ENCODE measurements around the gene MIOX.
A peak's percentile ranks its signal among the peaks of the same experiment; 100 is the strongest.

The MIOX gene

DNA sequence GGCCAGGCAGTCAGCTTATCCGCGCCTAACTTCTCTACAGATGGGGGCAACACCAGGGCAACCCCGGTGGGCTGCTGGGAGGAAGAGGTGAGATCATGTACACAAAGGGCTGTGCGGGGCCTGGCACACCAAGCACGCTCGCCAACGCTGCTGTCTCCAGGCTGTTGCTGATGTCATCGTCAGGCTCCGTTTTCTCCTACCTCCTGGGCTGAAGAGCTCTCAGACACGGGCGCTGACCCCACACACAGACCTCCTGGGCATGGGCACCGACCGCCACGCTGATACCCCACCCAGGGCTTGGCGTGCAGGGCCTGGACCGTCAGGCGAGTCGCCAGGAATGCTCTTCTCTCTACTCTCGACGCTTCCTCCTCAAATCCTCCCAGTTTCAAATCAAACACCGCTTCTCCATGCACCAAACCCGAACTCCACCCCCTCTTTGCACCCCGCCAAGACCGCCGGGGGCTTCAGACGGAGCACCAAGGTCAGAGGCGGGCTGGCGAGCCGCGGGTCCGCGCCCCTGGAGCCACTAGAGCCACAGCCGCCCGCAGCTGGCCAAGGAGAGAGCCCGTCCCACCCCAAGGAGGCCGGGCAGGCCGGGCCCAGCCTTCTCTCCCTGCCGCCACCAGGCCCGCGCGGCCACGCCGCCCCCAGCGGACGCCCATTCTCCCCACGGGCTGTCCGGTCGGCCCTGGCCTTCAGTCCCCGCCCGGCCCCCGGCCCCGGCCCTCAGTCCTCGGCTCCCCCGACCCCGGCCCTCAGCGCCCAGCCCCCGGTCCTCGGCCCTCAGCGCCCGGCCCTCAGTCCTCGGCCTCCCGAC lies 12.6 kb upstream of the MIOX start:
- no peak for DNase-seq (ENCODE audit: low read depth)

DNA sequence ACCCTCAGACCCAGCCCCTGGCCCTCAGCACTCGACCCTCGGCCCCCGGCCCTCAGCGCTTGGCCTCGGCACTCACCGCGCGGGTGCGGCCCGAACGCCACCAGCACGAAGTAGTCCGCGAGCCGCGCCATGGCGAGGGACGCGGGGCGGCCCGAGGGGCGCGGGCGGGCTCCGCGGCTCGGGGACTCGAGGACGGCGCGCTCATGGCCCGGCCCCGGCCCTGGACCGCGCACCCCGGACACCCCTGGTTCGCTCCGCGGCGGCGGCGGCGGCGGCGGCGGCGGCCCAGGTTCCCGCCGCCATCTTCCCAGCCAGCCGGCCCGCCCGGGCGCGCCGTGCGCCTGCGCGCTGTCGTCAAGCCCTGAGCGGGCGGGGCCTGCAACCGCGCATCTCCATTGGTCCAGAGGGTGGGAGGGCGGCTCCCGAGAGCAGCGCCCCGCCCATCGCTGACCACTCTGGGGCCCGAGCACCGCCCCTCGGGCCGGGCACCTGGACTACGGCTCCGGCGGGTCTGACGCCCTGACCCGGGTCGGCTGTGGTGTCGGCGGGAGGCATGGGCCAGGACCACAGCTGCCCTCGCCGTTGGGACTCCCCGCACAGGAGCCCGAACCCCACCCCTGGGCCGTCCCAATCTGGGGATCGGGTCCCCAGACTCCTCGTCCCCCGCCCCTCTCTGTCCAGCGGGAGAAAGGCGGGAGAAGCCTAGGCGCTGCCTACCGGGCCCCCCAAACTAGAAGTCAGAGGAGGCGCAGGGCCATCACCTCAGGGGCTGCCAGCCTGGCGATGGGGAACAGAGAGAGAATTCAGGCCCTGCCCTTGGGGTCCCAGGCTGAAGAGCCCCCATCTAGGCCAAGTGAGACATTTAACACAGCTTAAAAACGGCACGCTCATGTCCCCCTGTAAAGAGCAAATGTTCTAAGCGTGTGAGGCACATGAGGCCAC lies 11.7 kb upstream of the MIOX start, which contains the start of gene SBF1:
Gene SBF1 (minus strand): TSS at position 326 of the 942 bp plus-strand sequence. CDS start 195 bp downstream, at position 131.
- DNase-seq (ENCODE audit: low read depth) = peak; percentile 83

DNA sequence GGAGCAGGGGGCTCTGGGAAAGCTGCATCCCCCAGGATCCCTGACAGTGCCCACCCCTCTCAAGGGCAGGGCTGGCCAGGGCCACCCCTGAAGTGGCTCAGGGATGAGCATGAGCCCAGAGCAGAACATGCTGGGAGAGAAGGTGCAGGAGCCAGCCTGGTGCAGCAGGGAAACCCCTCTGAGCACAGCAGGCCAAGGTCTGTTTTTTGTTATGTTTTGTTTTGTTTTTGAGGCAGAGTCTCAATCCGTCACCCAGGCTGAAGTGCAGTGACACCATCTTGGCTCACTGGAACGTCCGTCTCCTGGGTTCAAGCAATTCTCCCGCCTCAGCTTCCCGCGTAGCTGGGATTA lies 11.0 kb upstream of the MIOX start:
- DNase-seq (ENCODE audit: low read depth) = no peak

DNA sequence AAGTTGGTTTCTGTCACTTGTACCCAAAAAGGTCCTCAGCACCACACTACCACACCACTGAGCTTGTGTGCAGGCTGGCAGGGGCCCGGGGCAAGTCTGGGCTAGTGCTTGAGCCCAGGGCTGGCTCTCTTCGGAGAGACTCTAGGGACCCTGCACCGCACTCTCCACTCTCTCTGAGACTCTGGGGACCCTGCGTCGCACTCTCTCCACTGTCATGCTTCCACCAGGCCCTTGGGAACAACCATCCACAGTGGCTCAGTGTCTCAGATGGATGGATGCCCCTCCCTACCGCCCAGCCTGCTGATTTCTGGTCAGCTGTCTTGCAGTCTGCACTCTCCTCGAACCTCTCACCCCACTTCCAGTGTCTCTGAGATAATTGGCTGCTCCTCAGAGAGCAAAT lies 9.8 kb upstream of the MIOX start:
- no peak for DNase-seq (ENCODE audit: low read depth)

DNA sequence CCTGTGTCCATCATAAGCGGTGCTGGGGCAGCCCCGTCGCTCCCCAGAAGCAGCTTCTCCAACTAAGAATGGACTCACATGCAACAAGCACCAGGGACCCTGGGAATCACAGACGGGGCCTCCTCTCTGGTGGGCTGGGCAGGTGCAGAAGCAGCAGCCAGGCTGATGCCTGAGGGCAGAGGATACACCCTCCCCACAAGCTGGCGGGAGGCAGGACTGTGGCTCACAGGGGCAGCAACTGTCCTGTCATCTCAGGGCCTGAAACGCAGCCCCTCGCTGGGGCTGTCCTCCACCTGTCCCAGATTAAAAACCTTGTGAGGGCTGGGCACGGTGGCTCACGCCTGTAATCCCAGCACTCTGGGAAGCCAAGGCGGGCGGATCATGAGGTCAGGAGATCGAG lies 8.7 kb upstream of the MIOX start:
- DNase-seq (ENCODE audit: low read depth) = no peak

DNA sequence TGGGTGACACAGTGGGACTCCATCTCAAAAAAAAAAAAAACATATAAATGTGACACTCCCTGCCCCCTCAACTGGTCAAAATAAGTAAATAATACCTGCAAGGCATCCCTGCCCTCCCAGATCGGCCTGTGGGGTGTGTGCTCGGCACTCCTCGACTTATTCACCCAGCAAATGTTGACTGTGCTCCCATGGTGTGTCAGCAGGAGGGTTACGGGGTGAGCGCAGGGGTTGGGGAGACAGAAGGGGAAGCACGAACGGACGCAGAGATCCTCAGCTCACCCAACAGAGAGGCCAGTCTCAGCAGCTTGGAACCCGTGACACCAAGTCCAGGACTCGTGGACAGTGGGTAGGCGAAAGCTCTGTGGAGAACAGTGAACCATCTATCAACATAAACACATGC lies 6.9 kb upstream of the MIOX start:
- no peak for DNase-seq (ENCODE audit: low read depth)

DNA sequence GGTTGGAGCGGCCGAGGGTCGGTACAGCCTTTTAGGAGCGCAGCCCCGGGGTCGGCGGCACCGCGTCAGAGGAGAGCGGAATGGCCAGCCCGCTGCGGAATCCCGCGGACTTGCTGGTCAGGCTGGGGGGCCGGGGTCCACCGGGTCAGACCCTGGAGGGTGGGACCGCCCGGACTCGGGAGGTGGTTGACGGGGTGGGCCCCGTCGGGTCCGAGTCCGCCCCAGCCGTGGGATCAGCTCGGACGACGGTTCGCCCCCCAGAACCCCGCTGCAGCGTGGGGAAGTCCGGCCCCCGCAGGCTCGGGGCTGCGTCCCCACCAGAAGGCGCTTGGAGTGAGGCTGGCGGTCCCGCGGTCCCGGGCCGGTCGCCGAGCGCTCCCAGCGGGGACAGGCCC lies 5.6 kb upstream of the MIOX start:
- DNase-seq (ENCODE audit: low read depth) = no peak

DNA sequence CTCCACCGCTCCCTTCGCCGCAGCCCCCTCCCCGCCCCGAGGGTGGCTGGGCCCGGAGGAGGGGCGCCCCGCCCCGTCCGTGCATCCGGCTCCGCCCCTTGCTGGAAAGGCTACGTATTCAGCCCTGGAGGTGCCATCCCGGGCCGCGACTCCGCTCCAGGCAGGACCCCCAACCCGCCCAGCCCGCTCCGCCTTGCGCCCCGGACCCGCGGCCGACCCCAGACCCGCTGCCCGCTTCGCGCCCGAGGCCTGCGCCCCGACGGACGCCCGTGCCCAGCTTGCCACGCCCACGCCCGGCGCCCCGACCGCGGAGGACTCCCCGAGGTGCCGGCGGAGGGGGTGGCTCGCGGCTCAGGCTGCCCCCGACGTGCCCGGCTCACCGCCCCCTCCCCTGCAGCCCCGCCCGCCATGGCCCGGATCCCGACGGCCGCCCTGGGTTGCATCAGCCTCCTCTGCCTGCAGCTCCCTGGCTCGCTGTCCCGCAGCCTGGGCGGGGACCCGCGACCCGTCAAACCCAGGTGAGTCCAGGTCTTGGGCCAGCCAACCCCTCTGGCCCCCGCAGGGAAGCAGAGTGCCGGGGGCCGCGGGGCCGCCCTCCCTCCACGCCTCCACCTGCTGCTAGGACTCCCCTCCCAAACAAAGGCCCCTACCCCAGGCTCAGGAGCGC lies 5.1 kb upstream of the MIOX start, which contains the start of gene ADM2:
Gene ADM2 (plus strand): TSS at position 104 of the 667 bp plus-strand sequence. CDS start 305 bp downstream, at position 409.
- DNase-seq (ENCODE audit: low read depth) = peak; percentile 59

DNA sequence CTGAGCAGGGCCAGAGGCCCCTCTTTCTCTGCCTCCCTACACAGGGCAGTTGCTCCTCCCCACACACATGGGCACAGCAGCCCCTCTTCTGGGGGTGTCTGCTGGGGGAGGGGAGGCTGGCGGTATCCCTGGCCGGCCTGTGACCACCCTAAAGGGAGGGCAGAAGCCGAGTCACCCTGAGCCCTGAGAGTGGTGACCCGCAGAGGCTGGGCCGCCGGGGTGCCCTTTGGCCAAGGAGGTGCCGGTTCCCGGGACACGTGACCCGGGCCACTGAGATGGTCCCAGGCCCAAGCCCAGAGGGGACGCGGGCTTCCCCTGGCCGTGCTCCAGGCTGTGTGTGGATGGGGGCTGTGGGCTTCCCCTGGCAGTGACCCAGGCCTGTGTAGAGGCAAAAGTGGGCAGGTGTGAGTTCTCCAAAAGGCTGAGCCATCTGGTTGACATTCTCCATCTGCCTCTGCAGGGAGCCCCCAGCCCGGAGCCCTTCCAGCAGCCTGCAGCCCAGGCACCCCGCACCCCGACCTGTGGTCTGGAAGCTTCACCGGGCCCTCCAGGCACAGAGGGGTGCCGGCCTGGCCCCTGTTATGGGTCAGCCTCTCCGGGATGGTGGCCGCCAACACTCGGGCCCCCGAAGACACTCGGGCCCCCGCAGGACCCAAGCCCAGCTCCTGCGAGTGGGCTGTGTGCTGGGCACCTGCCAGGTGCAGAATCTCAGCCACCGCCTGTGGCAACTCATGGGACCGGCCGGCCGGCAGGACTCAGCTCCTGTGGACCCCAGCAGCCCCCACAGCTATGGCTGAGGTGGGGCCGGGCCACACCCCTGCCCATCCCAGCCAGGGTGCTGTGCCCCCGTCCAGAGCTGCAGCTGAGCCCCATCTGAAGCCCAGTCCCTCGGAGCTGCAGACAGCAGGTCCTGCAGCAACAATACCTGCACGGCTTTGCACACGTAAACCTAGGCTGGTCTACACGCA lies 4.3 kb upstream of the MIOX start:
- DNase-seq (ENCODE audit: low read depth) = no peak

DNA sequence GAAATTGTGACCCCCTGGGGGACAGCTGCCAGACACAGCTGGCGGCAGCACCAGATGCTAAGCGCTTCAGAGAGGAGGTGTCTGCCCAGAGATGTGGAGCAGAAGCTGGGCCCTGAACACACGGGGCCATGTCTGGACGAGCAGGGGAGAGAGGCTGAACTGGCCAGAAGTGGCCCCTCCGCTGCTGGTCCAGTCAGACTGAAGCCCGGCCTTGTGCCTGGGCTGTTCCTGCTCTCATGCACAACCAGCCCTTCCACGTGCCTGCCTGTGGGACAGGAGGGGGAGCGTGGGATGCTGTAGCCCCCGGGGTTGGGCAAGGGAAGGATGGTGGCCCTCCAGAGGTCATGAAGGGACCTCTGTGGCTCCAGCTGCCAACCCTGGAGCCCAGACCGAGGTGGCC lies 3.6 kb upstream of the MIOX start:
- no peak for DNase-seq (ENCODE audit: low read depth)

DNA sequence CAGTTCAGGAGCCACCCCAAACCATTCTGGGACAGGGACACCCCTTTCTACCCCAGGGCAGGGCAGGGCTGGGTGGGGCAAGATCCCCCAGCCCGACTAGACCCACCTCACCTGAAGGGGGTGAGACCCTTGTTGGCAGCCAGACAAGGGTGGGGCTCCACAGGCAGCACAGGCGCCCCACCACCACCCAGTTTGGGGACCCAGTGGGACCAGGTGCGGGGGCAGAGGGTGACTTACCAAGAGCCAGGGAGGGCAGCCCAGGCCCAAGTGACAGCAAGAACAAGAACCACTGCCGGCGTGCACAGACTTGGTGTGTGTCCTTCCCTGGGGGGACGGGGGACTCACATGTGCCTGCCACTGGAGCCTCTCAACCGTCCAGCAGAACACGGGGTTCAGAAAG lies 3.1 kb upstream of the MIOX start:
- DNase-seq (ENCODE audit: low read depth) = no peak

DNA sequence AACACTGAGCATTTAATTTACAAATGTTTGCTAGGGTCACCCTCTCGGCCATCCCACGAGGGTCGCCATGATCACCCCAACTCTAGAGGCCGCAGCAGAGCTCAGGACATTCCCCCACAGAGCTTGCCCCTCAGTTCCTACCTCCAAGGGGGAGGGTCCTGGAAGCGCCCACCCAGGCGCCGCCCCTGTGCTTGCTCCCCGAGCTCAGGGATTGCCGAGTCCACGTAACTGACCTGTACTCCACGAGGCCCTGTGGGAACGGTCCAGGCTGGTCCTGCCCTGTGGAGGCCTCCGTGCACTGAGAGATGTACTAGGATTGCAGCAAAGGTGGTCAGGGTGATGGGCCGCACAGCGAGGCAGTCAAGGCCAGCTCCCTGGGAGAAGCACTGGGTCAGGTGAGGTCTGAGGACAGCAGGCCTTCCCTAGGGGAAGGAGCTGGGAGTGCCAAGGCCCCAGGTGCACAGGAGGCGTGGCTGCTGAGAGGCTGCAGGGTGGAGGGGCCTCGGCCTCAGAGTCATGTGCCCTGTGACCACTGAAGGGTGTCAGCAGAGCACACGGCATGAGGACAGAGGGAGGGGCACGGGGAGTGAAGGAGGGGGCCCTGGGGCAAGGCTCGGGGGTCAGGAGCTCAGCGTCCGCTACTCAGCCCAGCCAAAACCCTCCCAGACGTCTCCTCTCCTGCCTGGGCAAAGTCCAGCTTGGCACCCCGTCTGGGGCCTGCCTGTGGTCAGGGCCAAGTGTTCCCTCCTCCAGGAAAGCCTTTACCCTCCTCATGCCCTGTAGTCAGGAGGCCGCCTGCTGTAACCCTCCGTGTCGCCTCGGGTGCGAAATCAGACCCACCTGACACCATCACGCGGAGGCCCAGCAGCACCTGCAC lies 2.4 kb upstream of the MIOX start:
- DNase-seq (ENCODE audit: low read depth) = no peak

DNA sequence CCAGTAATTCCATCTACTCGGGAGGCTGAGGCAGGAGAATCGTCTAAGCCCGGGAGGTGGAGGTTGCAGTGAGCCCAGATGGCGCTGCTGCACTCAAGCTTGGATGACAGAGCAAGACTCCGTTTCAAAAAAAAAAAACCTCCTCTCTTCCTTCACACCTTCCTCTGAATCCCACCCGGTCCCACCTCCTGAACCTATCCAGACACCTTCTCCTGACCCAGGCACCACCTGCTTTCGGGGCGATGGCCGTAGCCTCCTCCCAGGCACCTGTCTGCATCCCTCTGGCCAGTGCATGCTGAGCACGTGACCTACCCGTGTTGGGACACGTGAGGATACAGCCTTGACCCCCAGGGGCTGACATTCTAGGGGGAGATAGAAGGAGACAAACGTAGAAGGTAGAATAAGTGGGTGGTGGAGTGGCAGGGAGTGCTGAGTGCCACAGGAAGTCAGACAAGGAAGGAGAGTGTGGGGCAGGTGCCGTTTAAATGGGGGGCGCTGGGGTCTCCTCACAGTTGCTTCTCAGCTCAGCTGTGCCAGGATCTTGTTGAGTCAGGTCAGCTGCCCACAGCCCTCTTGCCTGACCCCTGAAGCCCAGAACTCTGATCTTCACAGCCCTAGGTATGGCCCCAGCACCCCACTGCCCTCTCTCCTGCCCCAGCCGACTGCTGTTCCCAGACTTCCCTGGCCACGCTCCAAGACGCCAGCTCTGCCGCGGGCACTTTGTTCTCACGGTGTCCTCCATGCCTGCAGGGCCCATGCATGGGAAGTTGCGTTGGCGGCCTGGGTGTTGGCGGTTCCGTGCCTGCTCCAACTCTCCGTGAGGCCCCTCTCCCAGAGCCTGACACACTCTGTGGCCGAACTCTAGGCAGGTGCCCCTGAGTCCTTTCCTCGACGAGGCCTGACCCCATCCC lies 1.2 kb upstream of the MIOX start:
- no peak for DNase-seq (ENCODE audit: low read depth)

DNA sequence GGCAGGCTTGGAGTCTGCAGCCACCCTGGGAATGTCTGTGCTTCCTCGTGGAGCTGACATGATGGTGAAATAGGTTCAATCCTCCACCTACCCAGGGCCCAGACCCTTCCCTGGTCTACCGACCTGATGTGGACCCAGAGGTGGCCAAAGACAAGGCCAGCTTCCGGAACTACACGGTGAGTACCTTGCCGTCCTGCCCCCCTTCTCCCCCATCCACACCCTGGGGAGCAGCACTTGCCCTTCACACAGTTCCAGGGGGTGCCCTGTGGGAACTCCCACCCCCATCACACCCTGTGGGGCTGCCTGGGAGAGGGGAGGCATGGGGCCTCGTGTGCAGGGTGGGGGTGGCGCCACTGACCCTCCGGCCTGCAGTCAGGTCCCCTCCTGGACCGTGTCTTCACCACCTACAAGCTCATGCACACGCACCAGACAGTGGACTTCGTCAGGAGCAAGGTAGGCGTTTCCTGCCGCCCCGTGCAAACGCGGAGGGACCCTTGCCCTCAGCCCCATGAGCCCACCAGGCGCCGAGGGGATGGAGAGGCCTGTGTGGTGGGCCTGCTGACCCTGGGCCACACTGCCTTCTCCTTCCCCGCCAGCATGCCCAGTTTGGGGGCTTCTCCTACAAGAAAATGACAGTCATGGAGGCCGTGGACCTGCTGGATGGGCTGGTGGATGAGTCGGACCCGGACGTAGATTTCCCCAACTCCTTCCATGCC lies 789 bp downstream of the MIOX start:
- no peak for DNase-seq (ENCODE audit: low read depth)

DNA sequence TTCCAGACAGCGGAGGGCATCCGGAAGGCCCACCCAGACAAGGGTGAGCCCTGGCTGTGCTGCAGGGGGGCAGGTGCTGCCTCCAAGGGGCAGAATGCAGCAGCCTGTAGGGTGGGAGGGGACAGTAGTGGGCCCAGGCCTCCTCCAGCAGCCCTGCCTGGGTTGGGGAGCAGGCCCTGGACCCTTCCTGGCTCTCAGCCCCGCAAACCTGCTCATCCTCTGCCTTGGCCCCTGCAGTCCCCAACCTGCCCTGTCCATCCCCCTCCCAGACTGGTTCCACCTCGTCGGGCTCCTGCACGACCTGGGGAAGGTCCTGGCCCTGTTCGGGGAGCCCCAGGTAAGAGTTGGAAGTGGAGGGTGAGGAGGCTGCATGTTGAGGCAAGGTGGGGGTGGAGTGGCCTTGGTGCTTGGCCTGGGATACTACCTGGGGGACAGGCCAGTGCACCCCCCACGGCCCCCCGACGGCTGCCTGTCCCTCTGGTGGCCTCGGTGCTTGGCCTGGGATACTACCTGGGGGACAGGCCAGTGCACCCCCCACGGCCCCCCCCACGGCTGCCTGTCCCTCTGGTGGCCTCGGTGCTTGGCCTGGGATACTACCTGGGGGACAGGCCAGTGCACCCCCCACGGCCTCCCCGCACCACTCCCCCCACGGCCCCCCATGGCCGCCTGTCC lies 1.5 kb downstream of the MIOX start:
- DNase-seq (ENCODE audit: low read depth) = no peak

DNA sequence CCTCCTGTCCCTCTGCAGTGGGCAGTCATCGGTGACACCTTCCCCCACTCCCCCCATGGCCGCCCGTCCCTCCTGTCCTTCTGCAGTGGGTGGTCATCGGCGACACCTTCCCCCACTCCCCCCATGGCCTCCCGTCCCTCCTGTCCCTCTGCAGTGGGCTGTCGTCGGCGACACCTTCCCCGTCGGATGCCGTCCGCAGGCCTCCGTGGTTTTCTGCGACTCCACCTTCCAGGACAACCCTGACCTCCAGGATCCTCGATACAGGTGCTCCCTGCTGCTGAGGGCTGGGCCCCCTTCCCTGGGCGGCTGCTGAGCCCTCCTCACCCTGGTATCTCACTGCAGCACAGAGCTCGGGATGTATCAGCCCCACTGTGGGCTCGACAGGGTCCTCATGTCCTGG lies 2.2 kb downstream of the MIOX start:
- DNase-seq (ENCODE audit: low read depth) = no peak

DNA sequence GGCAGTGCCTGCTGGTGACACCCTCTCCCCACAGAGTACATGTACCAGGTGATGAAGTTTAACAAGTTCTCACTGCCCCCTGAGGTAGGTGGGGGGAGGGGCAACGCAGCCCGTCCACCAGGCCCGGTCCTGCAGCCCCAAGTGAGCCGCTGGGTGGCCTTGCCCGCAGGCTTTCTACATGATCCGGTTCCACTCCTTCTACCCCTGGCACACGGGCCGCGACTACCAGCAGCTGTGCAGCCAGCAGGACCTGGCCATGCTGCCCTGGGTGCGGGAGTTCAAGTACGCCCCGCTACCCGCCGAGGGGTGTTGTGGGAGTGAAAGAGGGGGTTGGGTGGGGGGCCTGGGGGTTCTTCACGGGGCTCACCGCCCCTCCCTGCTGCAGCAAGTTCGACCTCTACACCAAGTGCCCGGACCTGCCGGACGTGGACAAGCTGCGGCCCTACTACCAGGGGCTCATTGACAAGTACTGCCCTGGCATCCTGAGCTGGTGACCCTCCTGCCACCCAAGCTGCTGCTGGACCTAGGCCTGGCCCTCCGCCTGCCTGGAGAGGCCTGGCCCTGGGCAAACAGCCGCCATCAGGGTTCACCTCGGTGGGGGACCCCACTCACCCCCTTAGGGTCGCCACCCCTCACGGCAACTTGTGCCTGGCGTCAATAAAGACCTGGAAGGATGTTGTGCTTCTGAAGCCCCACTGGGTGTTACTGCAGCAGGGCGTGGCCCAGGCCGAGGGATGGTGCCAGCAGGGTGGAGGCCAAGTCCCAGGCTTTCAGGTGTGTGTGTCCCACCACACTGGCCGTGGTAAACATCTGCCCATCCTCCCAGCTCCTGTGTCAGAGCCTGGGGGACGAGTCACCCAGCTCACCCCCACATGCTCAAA lies 2.9 kb downstream of the MIOX start:
- DNase-seq (ENCODE audit: low read depth) = no peak

All from activated T-cell treated with anti-CD3 and anti-CD28 coated beads for 1 hour (primary cell).